ENCODE data around the gene BUD13.
A peak's percentile ranks its signal among the peaks of the same experiment; 100 is the strongest.

BUD13 gene

DNA sequence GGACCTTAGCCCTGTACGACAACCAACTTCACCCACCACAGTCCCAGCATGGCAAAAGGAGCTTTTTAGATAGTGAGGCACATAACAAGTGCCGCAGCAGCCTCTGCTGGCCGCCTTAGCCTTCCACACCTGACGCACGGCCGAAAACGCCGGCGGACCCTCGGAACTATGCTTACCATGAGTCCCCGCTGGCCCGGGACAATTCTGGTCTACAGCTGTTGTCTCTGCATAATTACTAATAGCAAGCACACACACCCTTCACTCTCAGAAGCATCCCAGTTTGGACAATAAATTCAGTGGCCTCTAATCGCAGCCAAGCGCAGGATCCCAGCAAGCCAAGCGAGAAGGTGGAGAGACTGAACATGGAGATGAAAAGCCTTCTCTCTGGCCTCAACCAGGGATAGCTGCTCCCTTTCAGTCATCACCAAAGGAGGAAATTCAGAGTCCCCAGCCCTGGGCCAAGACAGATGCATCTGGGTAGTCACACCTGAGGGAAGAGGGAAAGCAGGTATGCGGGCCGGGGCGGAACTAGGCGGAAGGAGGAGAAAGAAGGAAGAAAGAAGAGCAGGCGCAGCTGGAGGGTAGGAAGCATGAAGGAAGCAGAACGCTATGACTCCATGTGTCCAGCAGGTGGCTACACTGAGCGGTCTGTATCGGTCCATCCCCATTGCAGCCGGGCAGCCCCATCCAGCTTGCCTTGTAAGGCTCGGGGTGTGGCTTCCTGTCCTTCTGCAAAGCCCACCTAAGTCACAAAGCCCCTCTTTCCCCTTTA lies 40.3 kb downstream of the BUD13 start:
- DNase-seq (ENCODE audit: low spot score) = peak; percentile 89
- TF ChIP-seq, protein P1, sequence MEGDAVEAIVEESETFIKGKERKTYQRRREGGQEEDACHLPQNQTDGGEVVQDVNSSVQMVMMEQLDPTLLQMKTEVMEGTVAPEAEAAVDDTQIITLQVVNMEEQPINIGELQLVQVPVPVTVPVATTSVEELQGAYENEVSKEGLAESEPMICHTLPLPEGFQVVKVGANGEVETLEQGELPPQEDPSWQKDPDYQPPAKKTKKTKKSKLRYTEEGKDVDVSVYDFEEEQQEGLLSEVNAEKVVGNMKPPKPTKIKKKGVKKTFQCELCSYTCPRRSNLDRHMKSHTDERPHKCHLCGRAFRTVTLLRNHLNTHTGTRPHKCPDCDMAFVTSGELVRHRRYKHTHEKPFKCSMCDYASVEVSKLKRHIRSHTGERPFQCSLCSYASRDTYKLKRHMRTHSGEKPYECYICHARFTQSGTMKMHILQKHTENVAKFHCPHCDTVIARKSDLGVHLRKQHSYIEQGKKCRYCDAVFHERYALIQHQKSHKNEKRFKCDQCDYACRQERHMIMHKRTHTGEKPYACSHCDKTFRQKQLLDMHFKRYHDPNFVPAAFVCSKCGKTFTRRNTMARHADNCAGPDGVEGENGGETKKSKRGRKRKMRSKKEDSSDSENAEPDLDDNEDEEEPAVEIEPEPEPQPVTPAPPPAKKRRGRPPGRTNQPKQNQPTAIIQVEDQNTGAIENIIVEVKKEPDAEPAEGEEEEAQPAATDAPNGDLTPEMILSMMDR (IDR thresholded peaks at IDR 0.05; ENCODE audit: extremely low read depth, insufficient read depth, missing control alignments) = peak; percentile 84
- in situ Hi-C loops (cut with MboI; ENCODE audit: low pct_unique_long_range_greater_than_20kb, low sequenced_read_pairs, unreplicated experiment) = no loop called here

DNA sequence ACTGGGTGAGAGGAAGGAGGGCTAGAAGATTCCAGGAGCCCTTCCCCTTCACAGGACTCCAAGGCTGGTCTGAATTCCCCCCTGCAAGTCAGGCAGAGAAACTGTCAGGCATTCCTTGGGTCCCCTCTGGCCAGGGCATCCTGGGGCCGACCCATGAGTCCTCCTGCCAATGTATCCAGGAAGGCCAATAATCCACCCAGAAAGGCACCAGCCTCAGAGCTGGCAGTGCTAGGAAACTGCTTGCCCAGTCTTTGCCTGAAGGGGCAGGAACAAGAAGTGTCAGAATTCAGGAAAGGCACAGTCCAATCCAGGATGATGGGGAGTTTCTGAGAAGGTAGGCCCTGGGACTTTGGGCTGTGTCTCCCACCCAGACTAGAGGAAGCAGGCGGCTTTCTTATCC lies 41.0 kb downstream of the BUD13 start:
- TF ChIP-seq, protein P1 (IDR thresholded peaks at IDR 0.05; ENCODE audit: extremely low read depth, insufficient read depth, missing control alignments) = no peak
- in situ Hi-C loops (cut with MboI; ENCODE audit: low pct_unique_long_range_greater_than_20kb, low sequenced_read_pairs, unreplicated experiment) = no loop called here
- no peak for DNase-seq (ENCODE audit: low spot score)

DNA sequence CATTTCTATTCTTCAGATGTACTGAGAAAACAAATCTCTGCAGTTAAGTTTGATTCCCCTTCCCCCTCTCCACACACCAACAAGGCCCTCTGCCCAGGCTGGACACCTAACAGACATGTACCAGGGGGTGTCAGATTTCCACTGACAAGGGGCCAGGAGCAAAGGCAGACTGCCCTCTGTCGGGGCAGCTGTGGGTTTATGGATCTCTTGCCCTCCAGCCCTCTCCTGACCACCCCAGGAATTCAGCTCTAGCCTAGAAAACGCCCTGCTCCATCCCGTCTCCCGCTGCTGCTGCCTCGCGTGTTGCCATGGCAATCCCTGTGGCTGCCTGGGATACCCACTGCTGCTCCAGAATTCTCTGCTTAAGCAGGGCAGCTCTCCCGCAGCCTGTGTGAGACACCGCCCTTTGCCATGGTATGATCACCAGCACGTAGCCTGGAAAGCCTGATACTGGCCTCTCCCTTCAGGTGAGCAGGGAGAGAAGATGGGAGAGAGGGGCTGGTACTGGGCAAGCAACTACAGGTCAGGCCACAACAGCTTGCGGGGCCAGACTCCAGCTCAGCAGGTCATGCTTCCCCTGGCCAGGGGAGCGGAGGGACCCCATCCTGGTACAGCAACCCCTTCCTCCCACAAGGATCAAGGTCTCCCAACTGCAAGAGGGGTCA lies 41.6 kb downstream of the BUD13 start:
- in situ Hi-C loops (cut with MboI; ENCODE audit: low pct_unique_long_range_greater_than_20kb, low sequenced_read_pairs, unreplicated experiment) = no loop called here
- DNase-seq (ENCODE audit: low spot score) = no peak
- TF ChIP-seq, protein P1 (IDR thresholded peaks at IDR 0.05; ENCODE audit: extremely low read depth, insufficient read depth, missing control alignments) = no peak

DNA sequence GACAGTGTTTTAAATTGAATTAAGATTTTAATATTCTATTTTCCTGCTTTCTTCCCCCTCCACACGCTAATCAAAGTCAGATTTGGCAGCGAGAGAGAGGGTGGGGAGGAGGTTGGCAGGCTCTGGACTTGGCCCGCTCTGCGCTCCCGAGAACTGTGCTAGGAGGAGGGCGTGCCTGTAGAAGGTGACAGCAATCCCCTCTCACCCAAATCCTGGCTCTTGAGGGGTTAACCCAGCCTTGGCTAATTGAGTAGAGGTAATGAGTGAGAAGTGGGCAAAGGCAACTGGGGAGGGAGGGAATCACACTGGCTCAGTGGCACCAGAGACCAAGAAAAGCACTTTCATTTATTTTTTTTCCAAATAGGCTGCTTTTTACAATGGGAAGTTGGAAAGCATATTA lies 42.2 kb downstream of the BUD13 start:
- TF ChIP-seq, protein P1 (IDR thresholded peaks at IDR 0.05; ENCODE audit: extremely low read depth, insufficient read depth, missing control alignments) = no peak
- in situ Hi-C loops (cut with MboI; ENCODE audit: low pct_unique_long_range_greater_than_20kb, low sequenced_read_pairs, unreplicated experiment) = no loop called here

DNA sequence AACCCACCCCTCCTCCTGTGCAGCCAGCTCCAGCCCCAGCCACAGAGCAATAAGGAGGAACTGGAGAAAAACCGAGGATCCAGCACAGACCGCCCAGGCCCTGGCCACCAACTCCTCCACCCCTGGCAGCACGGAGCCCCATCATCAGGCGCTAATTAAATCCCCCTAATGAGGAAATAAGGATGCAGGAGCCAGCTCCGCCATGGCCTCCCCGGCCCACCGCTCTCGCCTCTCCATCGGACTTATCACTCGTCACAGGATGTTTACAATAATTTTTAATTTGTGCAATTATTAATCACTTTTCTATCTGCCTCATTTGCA lies 42.6 kb downstream of the BUD13 start:
- TF ChIP-seq, protein P1 (IDR thresholded peaks at IDR 0.05; ENCODE audit: extremely low read depth, insufficient read depth, missing control alignments) = no peak
- in situ Hi-C loops (cut with MboI; ENCODE audit: low pct_unique_long_range_greater_than_20kb, low sequenced_read_pairs, unreplicated experiment) = no loop called here
- DNase-seq (ENCODE audit: low spot score) = no peak

More for the DNA sequence above, 42.2 kb downstream of the BUD13 start:
- DNase-seq (ENCODE audit: low spot score) = no peak

DNA sequence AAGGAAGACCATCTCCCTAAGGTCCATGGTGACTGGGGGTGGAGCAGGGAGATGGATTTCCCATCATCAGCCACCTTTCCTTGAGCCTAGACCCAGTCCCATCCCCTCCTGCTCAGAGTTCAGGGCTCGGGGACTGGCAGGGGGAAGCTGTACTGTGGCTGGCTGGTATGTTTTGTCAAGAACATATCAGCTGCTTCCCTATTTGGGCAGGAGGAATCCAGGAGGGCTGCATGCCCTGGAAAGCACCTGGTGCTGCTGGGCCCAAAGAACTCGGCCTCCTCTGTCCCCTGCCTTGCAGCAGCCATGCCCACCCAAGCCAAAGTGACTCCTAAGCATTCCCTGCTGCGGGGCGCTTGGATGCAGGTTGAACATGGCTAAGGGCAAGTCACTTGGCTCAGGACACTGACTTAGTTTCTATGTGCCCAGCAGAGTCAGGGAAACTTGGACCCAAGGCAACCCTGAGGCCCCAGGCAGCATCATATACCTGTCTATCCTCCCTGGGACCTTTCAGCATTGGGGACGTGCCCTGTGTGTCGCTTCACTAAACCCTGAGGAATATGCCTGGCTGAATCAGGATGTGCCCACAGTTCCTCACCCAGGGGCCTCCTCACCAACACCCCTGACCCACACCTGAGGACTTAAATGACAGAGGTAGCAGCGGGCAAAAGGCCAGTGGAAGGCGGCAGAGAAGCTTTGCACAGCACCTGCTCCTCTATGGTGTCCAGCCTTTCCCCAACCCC lies 43.1 kb downstream of the BUD13 start:
- in situ Hi-C loops (cut with MboI; ENCODE audit: low pct_unique_long_range_greater_than_20kb, low sequenced_read_pairs, unreplicated experiment) = no loop called here
- no peak for DNase-seq (ENCODE audit: low spot score)
- TF ChIP-seq, protein P1 (IDR thresholded peaks at IDR 0.05; ENCODE audit: extremely low read depth, insufficient read depth, missing control alignments) = no peak
